ENCODE data around the gene AANAT.
A peak's percentile ranks its signal among the peaks of the same experiment; 100 is the strongest.
"Not testable (repeated sequence)": the region's sequence is repeated elsewhere in the genome, so short reads cannot be mapped to it uniquely, and the experiment has no call there.

Gene AANAT

DNA sequence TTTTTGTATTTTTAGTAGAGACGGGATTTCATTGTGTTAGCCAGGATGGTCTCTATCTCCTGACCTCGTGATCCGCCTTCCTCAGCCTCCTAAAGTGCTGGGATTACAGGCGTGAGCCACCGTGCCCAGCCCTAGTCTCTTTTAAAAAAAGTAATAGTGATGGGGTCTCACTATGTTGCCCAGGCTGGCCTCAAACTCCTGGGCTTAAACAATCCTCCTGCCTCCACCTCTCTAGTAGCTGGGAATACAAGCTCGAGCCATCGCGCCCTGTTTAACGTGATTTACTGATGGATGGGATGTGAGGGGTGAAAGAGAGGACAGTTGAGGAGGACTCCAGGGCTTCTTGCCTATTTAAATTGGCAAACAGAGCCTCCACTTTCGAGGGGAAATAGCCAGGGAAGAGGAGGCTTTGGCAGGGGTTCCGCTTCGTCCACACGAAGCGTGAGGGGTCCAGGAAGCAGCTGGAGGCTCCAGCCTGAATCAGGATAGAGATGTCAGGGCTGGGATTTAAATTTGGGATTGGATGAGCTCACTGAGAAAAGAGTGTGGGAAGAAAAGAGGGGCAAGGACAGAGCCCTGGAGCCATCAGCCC is 41.2 kb downstream of the AANAT start:
- DNase-seq = not testable (repeated sequence)

DNA sequence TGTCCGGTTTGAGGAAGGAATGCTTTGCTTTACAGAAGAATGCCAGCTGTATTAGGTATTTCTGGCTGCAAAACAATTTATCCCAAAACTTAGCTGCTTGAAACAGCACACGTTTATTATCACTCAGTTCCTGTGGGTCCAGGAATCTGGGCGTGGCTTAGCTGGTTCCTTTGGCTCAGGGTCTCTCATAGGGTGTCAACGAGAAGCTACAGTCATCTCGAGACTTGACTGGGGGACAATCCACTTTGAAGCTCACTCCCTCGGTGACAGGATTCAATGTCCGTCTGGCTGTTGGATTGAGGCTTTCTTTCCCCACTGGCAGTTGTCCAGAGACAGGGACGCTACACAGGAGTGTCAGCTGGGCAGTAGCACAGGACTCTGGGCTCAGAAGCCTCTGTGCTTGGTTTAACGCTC is 43.4 kb downstream of the AANAT start:
- DNase-seq = no peak

DNA sequence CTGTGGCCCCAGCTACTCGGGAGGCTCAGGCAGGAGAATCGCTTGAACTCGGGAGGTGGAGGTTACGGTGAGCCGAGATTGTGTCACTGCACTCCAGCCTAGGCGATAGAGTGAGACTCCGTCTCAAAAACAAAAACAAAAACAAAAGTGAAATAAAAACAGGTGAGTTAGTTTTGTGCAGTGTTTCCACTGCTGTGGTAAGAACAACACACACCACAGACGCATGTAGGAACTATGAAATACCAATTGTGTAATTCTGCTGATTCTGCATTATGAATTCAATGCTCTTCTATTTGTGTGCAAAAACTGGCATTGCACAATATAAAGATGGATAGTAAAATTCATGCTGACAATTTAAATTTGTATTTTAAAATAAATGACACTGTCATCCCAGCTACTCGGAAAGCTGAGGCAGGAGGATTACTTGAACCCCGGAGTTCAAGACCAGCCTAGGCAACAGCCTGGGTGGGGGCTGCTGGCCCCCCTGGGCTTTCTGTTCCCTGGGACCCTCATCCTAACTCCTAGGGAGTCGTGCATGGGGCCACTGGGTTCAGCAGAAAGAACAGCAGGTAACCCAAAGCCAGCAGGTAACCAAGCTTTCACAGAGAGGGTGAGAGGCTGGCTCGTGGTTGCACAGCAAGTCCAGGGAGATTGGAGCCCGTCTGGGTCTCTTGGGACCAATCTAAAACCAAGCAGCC is 44.4 kb downstream of the AANAT start:
- peak; percentile 25 for DNase-seq

DNA sequence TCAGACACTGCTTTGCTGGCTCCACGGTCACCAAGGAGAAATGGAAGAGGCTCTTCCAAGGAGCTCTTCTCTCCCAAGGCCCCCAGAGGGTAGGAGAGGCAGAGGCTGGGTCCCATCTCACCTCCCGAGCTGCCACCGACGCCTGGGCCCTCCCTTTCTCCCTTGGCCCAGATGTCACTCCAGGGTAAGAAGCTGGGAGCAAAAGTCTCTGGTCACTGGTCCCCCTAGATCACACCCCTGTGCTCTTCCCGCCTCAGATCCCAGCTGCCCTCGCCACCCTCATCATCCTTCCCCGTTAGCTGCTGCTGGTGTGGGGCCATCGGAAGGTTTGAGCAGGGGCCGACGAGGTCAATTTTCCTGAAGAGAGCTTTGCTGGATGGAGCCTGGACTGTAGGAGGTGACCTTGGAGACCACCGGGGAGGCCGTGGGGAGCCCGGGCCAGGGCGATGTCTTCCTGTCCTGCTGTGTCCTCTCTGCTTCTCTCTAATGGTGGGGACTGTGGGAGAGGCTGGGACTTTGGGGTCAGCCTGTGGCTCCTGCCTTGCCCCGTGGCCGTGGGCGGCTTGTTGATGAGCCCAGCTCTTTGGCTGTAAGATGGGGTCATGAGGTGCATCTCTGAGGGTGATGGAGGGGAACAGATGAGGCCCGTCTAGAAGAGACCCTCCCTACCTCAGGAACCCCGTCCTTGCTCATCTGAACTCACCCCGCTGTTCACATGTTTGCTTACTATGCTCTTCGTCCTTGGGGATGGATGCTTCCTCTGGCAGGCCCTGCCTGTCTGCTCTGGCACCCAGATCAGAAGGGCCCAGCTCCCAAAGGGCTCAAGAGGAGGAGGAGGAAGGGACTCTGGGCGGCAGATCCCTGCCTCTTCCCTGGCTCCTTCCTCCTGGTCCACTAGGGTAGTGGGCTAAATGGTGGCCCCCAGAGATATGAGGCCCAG is 45.2 kb downstream of the AANAT start:
- no peak for DNase-seq

DNA sequence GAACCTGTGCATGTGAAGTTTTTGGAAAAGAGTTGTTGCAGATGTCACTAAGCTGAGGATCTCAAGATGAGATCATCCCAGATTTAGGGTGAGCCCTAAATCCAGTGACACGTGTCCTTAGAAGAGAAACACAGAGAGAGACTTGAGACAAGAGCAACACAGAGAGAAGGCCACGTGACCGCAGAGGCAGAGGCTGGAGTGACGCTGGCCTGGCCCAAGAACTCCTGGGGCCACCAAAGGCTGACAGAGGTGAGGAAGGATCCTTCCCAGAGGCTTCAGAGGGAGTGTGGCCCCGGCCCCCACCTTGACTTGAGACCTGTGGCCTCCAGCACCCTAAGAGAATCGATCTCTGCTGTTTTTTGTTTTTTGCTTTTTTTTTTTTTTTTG is 45.9 kb downstream of the AANAT start:
- DNase-seq = no peak

DNA sequence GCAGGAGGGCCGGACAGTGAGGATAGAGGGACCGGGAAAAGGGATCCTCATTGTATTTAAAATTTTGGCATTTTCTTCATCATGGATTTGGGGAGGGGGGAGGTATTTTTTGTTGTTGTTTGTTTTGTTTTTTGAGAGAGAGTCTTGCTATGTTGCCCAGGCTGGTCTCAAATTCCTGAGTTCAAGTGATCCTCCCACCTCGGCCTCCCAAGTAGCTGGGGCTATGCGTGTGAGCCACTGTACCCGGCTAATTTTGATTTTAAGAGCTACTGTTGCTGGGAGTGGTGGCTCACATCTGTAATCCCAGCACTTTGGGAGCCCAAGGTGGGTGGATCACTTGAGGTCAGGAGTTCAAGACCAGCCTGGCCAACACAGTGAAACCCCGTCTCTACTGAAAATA is 47.0 kb downstream of the AANAT start:
- not testable (repeated sequence) for DNase-seq

DNA sequence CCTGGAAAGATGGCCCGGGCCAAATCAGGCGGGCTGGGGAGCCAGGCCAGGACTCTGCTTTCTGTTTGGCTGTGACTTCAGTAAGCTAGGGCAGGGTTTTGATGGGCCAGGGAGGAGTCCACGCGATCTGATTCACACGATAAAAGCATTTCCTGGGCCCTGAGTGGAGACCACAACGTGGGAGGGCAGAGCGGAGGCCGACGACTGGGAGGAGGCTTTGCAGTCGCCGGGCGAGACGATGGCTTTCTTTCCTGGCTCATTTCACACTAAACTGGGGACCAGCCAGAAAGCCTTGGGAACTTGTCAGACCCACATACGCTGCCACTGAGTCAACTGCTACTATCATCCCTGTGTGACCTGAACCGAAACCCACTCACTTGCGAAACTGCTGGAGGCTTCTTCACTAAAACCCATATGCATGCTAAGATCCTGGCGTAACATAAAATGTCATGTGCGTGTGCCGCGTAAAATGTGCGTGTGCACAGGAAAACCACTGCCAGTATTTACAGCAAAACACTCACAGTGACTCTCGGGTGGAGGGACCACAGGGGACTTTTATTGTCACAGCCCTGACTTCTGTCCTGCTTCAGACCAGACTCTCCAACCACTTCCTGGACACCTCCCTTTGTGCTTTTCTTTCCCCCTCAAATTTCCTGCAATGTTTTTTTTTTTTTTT is 48.0 kb downstream of the AANAT start:
- peak; percentile 91 for DNase-seq

DNA sequence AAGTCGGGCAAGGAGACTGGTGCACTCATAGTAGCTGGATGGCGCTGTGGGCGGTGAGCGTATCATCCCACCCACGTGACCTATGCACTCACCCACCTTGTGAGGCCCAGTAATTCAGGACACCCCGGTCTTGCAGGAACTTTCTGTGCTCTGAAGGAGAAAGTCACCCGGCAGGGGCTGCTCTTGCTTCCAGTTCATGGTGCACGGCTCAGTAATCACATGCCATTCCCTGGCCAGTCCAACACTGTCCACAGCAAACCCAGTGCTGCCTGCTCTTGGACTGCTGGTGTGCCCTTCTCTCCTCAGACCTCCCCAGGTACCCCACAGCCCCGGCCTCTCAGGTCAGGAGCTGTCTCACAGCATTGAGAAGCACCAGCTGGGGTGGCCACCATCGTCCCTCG is 50.2 kb downstream of the AANAT start:
- DNase-seq = no peak

DNA sequence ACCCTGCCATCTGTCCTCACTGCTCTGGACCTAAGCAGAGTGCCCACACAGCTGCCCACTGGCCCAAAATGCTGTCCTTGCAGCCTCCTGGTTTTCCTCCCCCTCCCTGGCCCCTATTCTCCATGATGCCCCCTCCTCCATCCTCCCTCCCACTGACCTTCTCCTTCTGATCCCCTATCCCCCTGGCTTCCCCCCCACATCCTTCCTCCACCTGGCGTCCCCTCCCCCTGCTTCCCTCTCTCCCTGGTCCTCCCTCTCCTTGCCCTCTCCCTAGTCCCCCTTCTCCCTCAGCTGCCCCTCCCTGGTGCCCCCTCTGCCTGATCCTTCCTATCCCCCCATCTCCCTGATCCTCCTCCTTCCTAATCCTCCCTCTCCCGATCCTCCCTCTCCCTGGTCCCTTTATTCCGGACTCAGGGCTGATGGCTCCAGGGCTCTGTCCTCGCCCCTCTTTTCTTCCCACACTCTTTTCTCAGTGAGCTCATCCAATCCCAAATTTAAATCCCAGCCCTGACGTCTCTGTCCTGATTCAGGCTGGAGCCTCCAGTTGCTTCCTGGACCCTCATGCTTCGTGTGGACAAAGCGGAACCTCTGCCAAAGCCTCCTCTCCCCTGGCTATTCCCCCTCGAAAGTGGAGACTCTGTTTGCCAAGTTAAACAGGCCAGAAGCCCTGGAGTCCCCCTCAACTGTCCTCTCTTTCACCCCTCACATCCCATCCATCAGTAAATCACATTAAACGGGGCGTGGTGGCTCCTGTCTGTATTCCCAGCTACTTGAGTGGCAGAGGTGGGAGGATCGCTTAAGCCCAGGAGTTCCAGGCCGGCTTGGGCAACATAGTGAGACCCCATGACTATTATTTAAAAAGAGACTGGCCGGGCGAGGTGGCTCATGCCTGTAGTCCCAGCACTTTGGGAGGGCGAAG is 51.9 kb downstream of the AANAT start:
- DNase-seq = no peak
